Adipocyte (in vitro differentiated cells): ENCODE results near the gene FGA.

Experiments
- DNase-seq: peaks from one replicate; pipeline ENCODE4 v3.0.0-alpha.2; 2015; ENCODE audit warnings: low read depth
- H3K27me3 ChIP-seq: replicated peaks from 2 replicates; pipeline ENCODE4 v1.7.0; 2013; ENCODE audit warnings: mild to moderate bottlenecking, low read length, moderate library complexity; ENCODE audit not compliant: control insufficient read depth, insufficient read depth
- H3K36me3 ChIP-seq: 2 replicates; pipeline ENCODE4 v1.7.0; 2013; ENCODE audit warnings: low read length, mild to moderate bottlenecking, moderate library complexity; ENCODE audit not compliant: control insufficient read depth, insufficient read depth, severe bottlenecking
- H3K4me1 ChIP-seq: 2 replicates; pipeline ENCODE4 v1.7.0; 2013; ENCODE audit warnings: mild to moderate bottlenecking, low read length, moderate library complexity; ENCODE audit not compliant: control insufficient read depth, insufficient read depth
- H3K4me3 ChIP-seq: 2 replicates; pipeline ENCODE4 v1.7.0; 2013; ENCODE audit warnings: mild to moderate bottlenecking, low read length, moderate library complexity
- H3K9ac ChIP-seq: 2 replicates; pipeline ENCODE4 v1.7.0; 2013; ENCODE audit warnings: mild to moderate bottlenecking, low read length, moderate library complexity
- H3K9me3 ChIP-seq: 2 replicates; pipeline ENCODE4 v1.7.0; 2013; ENCODE audit warnings: mild to moderate bottlenecking, low read length, moderate library complexity; ENCODE audit not compliant: control insufficient read depth

Gene FGA

GRCh38 chr4:154559141-154559493 is 31.4 kb downstream of the FGA start:
- Histone ChIP-seq H3K27me3 (no peaks in the 10 kb centered on the region), H3K36me3 (no peaks in the 10 kb centered on the region), H3K4me1 (peaks cover 2% of the 10 kb centered on the region), H3K9ac (no peak overlapping the region), H3K4me3 (no peak overlapping the region), H3K9me3 (no peaks in the 10 kb centered on the region)
- no peak for DNase-seq

GRCh38 chr4:154551872-154552686 is 38.5 kb downstream of the FGA start:
- Histone ChIP-seq H3K27me3 (no peaks in the 10 kb centered on the region), H3K9me3 (no peaks in the 10 kb centered on the region), H3K4me1 (peaks cover 16% of the 10 kb centered on the region), H3K9ac (no peak overlapping the region), H3K4me3 (no peak overlapping the region), H3K36me3 (peaks cover 6% of the 10 kb centered on the region)
- peak; percentile 90 for DNase-seq

GRCh38 chr4:154549894-154550790 is 40.4 kb downstream of the FGA start, which contains the start of gene PLRG1:
Gene PLRG1, minus strand, starts transcription at chr4:154550400. Its CDS starts 92 bp downstream, at chr4:154550308.
- DNase-seq = peak; percentile 99
- H3K27me3 ChIP-seq = no peaks in the 10 kb centered on the region
- H3K9me3 ChIP-seq = no peaks in the 10 kb centered on the region
- peaks cover 16% of the 10 kb centered on the region for H3K4me1 ChIP-seq
- H3K9ac ChIP-seq = peak within 1 kb of the TSS; percentile 95
- H3K36me3 ChIP-seq = peaks cover 25% of the 10 kb centered on the region
- peak within 1 kb of the TSS; percentile 95 for H3K4me3 ChIP-seq

DNA sequence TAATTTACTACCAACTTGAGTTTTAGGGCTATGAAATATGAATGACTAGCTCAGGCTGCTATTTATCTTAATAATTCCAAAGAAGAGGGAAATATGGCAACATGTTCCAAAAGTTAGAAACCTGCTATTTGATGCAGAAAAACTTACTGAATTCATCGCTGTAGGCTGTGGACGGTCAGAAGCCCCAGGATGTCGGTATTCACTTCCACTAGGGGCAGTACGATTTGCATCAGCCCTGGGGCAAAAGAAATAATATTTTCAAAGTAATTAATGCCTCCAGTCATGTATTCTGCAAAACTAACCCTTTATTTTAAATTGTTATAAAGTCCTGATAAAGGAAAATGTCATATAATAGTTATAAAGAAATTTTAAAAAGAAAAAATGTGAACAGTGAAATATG is 44.9 kb downstream of the FGA start:
- peaks cover 70% of the 10 kb centered on the region for H3K36me3 ChIP-seq
- H3K4me1 ChIP-seq = peaks cover 14% of the 10 kb centered on the region

DNA sequence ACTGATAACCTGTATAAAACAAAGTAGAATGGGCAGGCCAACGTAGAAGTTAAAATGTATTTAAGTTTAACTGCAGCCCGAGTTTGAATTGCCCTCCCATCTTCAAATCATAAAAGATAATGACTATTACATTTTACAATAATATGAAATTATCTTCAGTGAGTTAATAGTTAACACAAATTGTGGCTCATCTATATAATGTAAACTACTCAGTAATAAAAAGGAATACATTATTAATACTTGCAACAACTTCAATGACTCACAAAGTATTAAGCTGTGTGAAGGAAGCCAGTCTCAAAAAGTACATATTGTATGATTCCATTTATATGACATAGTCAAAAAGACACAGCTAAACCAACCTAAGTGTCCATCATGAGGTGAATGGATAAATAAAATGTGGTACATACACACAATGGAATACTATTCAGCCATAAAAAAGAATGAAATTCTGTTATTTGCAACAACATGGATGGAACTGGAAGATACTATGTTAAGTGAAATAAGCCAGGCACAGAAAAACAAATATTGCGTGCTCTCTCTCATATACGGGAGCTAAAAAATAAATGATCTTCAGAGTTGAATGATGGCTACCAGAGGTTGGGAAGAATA is 48.2 kb downstream of the FGA start:
- Histone ChIP-seq H3K27me3 (no peaks in the 10 kb centered on the region), H3K4me1 (peaks cover 4% of the 10 kb centered on the region), H3K36me3 (peaks cover 100% of the 10 kb centered on the region), H3K9me3 (no peaks in the 10 kb centered on the region), H3K9ac (no peak overlapping the region), H3K4me3 (no peak overlapping the region)
- no peak for DNase-seq

More for the DNA sequence above, 44.9 kb downstream of the FGA start:
- DNase-seq = no peak
- H3K4me3 ChIP-seq = no peak overlapping the region
- no peaks in the 10 kb centered on the region for H3K27me3 ChIP-seq
- H3K9me3 ChIP-seq = no peaks in the 10 kb centered on the region
- no peak overlapping the region for H3K9ac ChIP-seq
